ENCODE measurements around the gene LCNL1. TPM values are rescaled to one million over a fixed set of nuclear protein-coding genes. Genes with fewer than 3 reads are reported as not detected.

The LCNL1 gene
- total RNA-seq, 1 donor from 2014 or later, result not detected

GRCh38 chr9:136958473-136958872, 24.3 kb upstream of the LCNL1 start:
- no peak for DNase-seq (ENCODE audit: extremely low read depth, low read depth, low spot score)

DNA sequence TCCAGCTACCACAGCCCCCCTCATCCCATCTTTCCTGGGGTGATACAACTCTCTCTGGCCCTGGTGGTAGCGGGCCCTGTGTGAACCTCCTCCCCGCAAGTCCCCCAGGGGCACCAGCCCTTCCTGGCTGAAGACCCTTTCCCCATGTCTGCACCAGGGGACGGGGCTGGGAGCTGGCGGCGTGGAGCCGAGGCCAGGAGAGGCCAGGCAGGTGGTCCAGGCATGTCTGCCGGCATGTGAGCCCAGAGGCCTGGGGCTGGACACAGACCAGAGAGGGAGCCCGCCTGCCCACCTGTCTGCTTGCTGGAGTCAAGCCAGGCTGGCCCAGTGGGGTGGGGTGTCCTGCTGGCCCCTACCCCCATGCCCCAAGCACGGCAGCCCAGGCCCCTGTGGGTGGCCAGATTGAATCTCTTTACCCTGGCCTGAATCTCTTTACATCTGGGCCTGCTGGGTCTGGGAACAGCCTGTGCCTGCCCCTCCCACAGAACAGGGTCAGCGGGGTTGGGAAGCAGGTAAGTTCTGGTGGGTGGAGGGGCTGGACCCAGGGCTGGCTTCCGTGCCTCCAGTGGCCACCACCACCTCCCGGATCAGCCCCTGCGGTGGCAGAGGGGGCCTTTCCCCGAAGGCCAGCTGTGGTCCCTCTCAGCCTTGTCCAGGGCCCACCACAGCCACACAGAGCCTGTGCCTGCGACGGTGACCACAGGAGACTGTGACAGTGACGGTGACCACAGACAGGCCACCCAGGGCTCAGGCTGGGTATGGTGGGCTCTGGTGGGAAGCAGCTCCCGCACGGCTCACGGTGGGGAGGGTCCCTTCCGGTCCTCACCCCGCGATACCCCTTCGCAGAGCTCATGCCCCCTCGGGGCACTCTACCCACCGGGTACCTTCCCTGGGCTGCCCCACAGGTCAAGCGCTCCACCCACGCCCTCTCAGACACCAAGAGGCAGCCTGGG, 23.6 kb upstream of the LCNL1 start:
- DNase-seq (ENCODE audit: extremely low read depth, low read depth, low spot score), result no peak

- no peak for DNase-seq (ENCODE audit: extremely low read depth, low read depth, low spot score)
These were observed 22.4 kb upstream of the LCNL1 start for GRCh38 chr9:136960212-136960937.

DNA sequence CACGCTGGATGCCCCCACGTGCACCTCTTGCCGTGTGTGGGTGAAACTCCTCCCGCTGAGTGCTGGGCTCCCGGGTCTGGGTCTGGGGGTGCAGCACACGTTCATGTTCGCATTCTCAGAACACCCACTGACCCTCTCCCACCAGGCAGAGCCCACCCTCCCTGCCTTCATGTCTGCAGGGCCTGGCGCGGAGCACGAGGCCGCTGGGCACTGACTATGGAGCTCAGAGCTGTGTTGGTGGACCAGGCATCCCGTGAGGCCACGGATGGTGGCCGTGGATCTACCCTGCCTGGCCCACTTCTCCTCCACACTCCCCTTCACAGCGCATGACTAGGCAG, 21.9 kb upstream of the LCNL1 start:
- no peak for DNase-seq (ENCODE audit: extremely low read depth, low read depth, low spot score)

DNA sequence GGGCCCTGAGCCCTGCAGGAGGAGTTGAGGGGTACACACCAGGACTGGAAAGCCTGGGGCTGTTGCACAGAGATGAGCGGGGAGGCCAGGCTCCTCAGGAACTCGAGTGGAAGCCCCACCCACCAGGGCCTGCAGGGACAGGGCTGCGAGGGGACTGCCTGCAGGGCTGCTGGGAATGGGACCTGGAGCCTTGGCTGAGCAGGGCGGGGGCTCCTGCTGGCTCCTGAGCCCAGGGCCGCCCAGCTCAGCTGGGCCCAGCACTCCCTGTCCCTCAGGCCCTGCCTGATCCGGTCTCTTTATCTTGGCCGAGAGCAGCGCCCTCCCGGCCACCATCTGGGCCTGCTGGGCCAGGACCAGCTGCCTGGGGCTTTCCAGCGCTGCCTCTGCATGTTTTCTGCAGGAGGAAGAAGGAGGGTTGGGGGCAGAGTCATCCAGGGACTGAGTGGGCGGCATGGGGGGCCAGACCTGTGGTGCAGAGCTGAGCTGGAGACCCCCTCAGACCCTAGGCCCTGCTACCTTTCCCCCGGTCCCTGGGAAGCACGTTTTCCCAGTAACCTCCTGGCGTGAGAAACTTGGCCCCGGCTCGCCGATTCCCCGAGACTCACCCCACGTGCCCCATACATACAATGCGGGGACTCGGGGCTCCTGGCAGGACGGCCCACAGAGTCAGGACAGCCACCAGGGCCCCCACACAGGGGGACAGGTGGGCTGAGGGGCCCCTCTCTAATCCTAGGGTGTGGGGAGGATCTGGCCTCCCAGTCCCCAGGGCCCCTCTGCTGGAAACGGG, 21.3 kb upstream of the LCNL1 start:
- DNase-seq (ENCODE audit: extremely low read depth, low read depth, low spot score), result no peak

GRCh38 chr9:136962163-136962562, 20.6 kb upstream of the LCNL1 start:
- DNase-seq (ENCODE audit: extremely low read depth, low read depth, low spot score), result no peak

- DNase-seq (ENCODE audit: extremely low read depth, low read depth, low spot score), result no peak
These were observed 20.0 kb upstream of the LCNL1 start for GRCh38 chr9:136962701-136963248.

GRCh38 chr9:136963341-136963740, 19.5 kb upstream of the LCNL1 start:
- DNase-seq (ENCODE audit: extremely low read depth, low read depth, low spot score), result no peak

- DNase-seq (ENCODE audit: extremely low read depth, low read depth, low spot score), result no peak
These were observed 19.0 kb upstream of the LCNL1 start for GRCh38 chr9:136963751-136964150.

GRCh38 chr9:136964171-136964689, 18.6 kb upstream of the LCNL1 start:
- no peak for DNase-seq (ENCODE audit: extremely low read depth, low read depth, low spot score)

GRCh38 chr9:136964833-136965422, 17.9 kb upstream of the LCNL1 start:
- DNase-seq (ENCODE audit: extremely low read depth, low read depth, low spot score), result no peak

DNA sequence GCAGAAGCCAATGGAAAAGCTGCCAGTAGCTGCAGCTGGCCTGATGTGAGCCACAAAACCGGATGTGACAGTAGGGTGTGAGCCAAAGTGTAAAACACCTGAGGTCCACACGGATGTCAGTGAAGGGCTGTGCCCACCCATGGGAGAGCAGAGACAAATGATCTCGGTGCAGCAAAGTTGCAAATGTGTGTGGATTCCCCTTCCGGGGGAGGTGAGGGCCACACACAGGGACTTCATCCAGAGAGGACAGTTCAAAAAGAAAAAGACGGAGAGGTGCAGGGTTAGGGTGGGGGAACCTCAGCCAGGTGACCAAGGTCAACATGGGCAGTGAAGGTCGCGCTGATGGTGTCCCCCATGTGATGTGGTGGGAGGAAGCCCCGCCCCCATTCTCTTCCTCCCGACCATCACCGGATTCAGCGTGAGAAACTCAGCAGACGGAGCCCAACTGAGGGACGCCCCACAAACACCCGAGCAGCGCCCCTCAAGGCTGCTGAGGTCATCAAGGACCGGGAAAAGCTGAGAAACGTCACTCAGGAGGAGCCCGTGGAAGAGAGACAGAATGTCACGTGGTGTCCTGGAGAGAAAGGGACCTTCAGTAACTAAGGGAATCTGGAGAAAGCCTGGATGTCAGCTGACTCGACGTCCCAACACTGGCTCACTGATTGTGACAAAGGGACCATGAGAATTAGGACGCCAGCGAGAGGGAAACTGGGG, 16.9 kb upstream of the LCNL1 start:
- DNase-seq (ENCODE audit: extremely low read depth, low read depth, low spot score), result no peak

DNA sequence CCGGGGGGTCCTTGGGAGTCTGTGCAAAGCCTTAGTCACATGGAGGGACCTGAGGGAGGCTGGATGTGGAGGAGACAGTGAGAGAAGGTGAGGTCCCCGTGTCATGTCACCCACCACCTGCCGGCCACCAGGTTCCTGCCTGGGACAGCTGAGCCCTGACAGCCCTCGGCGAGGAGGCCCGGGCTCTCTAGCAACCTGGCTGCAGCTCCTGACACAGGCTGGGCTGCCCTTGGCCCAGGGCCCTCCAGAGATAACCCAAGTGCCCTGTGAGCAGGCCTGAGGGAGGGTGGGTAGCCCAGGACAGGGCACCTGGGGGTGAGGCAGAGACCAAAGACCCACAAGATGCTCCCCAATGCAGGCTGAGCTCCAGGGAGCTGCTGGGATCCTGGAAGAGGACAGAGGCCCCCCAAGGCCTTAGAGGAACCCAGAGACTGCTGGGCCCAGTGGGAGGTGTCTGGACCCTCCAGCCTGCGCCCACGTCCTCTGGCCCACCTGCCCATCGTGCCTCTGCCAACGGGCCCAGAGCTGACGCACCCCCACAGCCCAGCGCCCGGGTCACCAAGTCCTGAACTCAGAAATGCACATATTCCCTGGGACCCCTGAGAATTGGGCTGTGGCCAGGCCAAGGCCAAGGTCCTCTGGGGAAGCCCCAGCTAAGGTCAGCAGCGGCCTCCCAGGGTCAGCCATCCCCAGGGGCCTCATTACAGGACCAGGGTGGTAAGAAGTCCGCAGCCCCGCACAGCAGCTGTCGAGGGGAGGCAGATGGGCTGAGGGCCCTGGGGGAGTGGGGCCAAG, 14.3 kb upstream of the LCNL1 start:
- DNase-seq (ENCODE audit: extremely low read depth, low read depth, low spot score), result no peak

DNA sequence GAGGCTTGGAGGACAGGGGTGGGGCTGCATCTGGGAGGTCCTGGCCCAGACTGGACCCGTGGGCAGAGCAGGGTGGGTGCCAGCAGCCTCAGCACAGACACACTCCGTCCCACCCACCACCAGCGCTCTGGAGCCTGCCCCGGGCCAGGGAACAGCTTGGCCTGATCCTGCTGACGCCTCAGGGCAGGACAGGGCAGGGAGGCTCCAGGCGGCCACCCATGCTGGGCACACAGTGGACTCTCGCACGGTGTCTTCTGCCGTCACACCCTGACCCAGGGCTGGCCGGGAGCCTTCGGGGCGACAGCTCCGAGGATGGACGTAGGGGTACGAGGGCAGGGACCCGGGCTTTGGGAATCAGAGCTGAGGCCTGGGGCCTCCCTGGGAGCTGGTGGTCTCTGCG, 13.6 kb upstream of the LCNL1 start:
- DNase-seq (ENCODE audit: extremely low read depth, low read depth, low spot score), result no peak

GRCh38 chr9:136969774-136970173, 13.0 kb upstream of the LCNL1 start:
- DNase-seq (ENCODE audit: extremely low read depth, low read depth, low spot score), result no peak

DNA sequence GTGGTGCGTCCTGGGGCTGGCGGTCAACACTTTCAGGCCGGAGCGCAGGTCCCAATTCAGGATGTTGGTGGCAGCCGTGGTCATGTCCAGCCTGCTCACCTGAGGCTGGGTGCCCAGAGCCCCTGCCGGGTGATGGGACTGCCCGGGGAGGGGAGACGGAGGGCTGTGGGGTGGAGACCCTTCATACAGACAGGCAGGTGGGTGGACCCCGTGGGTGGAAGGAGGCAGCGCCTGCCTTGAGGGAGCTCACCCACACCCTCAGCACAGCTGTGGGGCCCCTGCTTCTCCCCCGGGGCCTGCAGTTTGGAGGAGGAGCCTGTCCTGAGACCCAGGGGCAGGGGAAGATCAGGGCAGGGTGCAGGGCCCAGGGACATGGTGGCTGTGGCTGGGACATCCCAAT, 12.4 kb upstream of the LCNL1 start:
- no peak for DNase-seq (ENCODE audit: extremely low read depth, low read depth, low spot score)

DNA sequence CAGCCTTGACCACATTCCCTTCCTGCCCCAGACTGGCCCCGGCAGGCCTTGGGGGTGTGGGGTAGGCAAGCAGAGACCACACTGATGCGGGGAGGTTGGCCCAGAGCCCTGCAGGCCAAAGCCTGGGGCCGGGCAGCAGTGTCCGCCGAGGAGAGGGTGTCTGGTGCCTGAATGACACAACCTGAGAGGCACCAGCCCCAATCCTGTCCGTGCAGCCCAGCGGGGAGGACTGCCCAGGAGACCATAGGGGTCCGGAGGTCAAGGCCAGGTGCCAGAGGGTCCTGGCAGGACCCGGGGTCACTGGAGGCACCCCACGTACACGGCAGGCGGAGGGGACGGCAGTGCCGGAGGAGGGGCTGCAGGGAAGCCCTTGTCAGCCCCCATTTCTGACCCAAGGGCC, 11.0 kb upstream of the LCNL1 start:
- no peak for DNase-seq (ENCODE audit: extremely low read depth, low read depth, low spot score)

- no peak for DNase-seq (ENCODE audit: extremely low read depth, low read depth, low spot score)
These were observed 10.5 kb upstream of the LCNL1 start for GRCh38 chr9:136972335-136972734.

DNA sequence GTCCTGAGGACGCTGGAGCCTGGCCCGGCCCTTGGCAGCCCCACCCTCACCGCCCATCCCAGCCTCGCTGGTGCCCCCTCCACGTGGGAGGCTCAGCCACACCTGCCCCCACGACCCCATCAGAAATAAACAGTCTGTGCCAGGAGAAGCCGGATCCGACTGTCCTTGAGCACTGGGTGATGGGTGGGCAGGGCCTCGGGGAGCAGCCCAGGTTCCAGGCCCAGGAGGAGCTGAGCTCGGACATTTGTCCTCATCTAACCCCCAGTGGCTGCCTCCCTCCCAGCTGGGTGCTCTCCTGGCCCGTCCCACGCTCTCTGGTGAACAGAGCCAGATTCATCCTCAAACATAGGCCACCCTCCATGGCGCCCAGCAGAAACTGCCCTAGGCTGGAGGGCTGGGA, 10.1 kb upstream of the LCNL1 start:
- no peak for DNase-seq (ENCODE audit: extremely low read depth, low read depth, low spot score)
